Myocyte (in vitro differentiated cells): Measurements from ENCODE around the gene SMPD4. TPM values are rescaled to one million over a fixed set of nuclear protein-coding genes. Genes with fewer than 3 reads are reported as not detected.

Experiments
- total RNA-seq: library from RNA; depleted of rRNA; stranded (reverse); fragments of >200 nt; gene quantifications from 2 replicates; pipeline ENCODE4 v1.2.3, GENCODE V29; 2014

The SMPD4 gene
- total RNA-seq, 1 donor from 2014 or later, result 19.0 TPM

Other genes starting within 250 kb of the SMPD4 start
- gene RAB6C, start 201.9 kb downstream of the SMPD4 start, total RNA-seq, result not detected in 2 replicates
- gene POTEF, start 52.4 kb downstream of the SMPD4 start, total RNA-seq, result not detected in 2 replicates
- 3.5 and 9.8 TPM in 2 replicates for gene CCDC74B, start 36.5 kb downstream of the SMPD4 start, total RNA-seq
- 55.7 and 65.8 TPM in 2 replicates for gene MZT2B, start 660 bp upstream of the SMPD4 start, total RNA-seq
- gene TUBA3E, start 16.8 kb upstream of the SMPD4 start, total RNA-seq, result not detected in 2 replicates
- 104 and 148 TPM in 2 replicates for gene IMP4, start 161.3 kb upstream of the SMPD4 start, total RNA-seq
- gene PTPN18, start 174.5 kb upstream of the SMPD4 start, total RNA-seq, result 10.5 and 11.3 TPM in 2 replicates